Endothelial cell of hepatic sinusoid (primary cell): ENCODE measurements around the gene LAP3.
"Not testable (repeated sequence)": the region's sequence is repeated elsewhere in the genome, so short reads cannot be mapped to it uniquely, and the experiment has no call there.

ENCODE experiments used
- in situ Hi-C: cut with HindIII; loops from 2 replicates; pipeline ENCODE4 v1.10.0; 2017; ENCODE audit warnings: low sequenced_read_pairs

The LAP3 gene

GRCh38 chr4:17561195-17561909 is 15.6 kb upstream of the LAP3 start:
- in situ Hi-C loops = no loop called here

GRCh38 chr4:17562157-17562556 is 14.8 kb upstream of the LAP3 start:
- in situ Hi-C loops = no loop called here

- in situ Hi-C loops = no loop called here
Measured at GRCh38 chr4:17565846-17566245, 11.2 kb upstream of the LAP3 start.

GRCh38 chr4:17567271-17567670 is 9.7 kb upstream of the LAP3 start:
- in situ Hi-C loops = no loop called here

- in situ Hi-C loops = no loop called here
Measured at GRCh38 chr4:17574206-17574605, 2.8 kb upstream of the LAP3 start.

GRCh38 chr4:17575177-17575576 is 1.8 kb upstream of the LAP3 start:
- in situ Hi-C loops = not testable (repeated sequence)

GRCh38 chr4:17577665-17578481 is 875 bp downstream of the LAP3 start:
- in situ Hi-C loops = no loop called here

GRCh38 chr4:17578482-17578891 is 1.5 kb downstream of the LAP3 start:
- in situ Hi-C loops = no loop called here

- in situ Hi-C loops = no loop called here
Measured at GRCh38 chr4:17580969-17581368, 4.0 kb downstream of the LAP3 start.

GRCh38 chr4:17583276-17583675 is 6.3 kb downstream of the LAP3 start:
- in situ Hi-C loops = no loop called here

- in situ Hi-C loops = no loop called here
Measured at GRCh38 chr4:17583941-17584340, 6.9 kb downstream of the LAP3 start.

GRCh38 chr4:17584521-17585213 is 7.7 kb downstream of the LAP3 start:
- in situ Hi-C loops = no loop called here

- in situ Hi-C loops = no loop called here
Measured at GRCh38 chr4:17587094-17587822, 10.3 kb downstream of the LAP3 start.

GRCh38 chr4:17589355-17589754 is 12.4 kb downstream of the LAP3 start:
- in situ Hi-C loops = no loop called here

GRCh38 chr4:17595471-17596005 is 18.5 kb downstream of the LAP3 start:
- in situ Hi-C loops = no loop called here

GRCh38 chr4:17597517-17597916 is 20.5 kb downstream of the LAP3 start:
- in situ Hi-C loops = no loop called here

- in situ Hi-C loops = no loop called here
Measured at GRCh38 chr4:17599826-17600225, 22.8 kb downstream of the LAP3 start.

- in situ Hi-C loops = loop anchor here (5.0 kb wide), 1 partner anchor 58 kb away; no protein-coding TSS in a partner anchor
Measured at GRCh38 chr4:17605236-17605635, 28.2 kb downstream of the LAP3 start.

GRCh38 chr4:17613761-17614415 is 36.9 kb downstream of the LAP3 start:
- in situ Hi-C loops = no loop called here
